Measurements from ENCODE around the gene CAVIN2. TPM values are rescaled to one million over a fixed set of nuclear protein-coding genes. Genes with fewer than 3 reads are reported as not detected.

CAVIN2 gene
- total and polyA plus RNA-seq, 10 donors: 19.2 to 205 (median 142) TPM

DNA sequence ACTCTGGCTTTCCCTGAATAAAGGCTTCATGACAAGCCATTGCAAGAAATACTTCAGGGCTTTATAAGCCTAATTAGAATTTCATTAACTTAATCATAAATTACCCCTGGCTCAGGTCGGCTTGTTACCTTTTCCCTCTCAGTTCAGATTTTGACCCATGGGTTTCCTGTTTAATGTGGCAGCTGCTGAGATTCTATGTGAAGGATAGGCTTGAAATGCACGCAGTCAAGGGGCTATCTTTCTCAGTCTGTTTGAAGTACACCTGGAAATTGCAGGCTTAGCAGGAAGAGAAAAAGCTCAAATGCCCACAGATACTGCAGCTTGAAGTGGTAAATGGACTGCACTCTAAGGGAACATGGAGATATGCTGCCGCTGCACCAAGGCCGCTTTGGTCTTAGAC lies 49.4 kb downstream of the CAVIN2 start:
- 56 to 84% (median 67%) methylated on average over 4 of the region's 4 CpGs for WGBS, 5 donors
- Histone ChIP-seq H3K9me3 (no peaks in the 10 kb centered on the region), H3K4me3 (no peak overlapping the region), H3K27ac (peak overlapping the region in 1 of 8 donors; percentile 12), H3K36me3 (no peaks in the 10 kb centered on the region), H3K27me3 (replicated peaks in 1 of 7) (no peaks in the 10 kb centered on the region), H3K4me1 (no peaks in the 10 kb centered on the region)
- no peak for DNase-seq
- intact Hi-C loops (cut with DNase I; ENCODE audit: low total_unique reads): no loop called here
- TF ChIP-seq CTCF (IDR thresholded peaks at IDR 0.05 in 8 of 11, conservative IDR thresholded peaks at IDR 0.05 in 3 of 11): no peak
- no peak for TF ChIP-seq POLR2A (IDR thresholded peaks at IDR 0.05)
- no peak for TF ChIP-seq POLR2AphosphoS5 (IDR thresholded peaks at IDR 0.05)

DNA sequence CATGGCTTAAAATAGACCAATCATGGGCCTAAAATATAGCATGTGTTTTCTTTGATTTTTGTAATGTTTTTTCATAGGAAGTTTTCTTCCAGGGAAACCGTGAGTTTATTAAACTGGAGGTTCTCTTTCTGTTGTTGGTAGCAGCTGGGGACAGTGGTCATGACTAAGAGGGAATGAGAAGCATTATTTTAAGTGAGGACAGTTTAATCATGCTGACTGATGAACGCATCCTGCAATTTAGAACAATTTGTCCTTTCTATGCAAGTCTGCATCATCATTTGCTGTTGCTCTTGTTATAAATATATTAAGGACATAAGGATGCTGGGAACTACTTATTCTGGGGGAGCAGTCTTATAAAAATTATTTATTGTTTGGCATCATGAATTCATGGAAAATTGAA lies 51.2 kb downstream of the CAVIN2 start:
- Histone ChIP-seq H3K4me3 (no peak overlapping the region), H3K27me3 (replicated peaks in 1 of 7) (peaks cover 0 to 3% (median 0%) of the 10 kb centered on the region in 7 donors), H3K27ac (peak overlapping the region in 1 of 8 donors; percentile 8), H3K36me3 (no peaks in the 10 kb centered on the region), H3K4me1 (no peaks in the 10 kb centered on the region), H3K9me3 (no peaks in the 10 kb centered on the region)
- DNase-seq: no peak
- intact Hi-C loops (cut with DNase I; ENCODE audit: low total_unique reads): no loop called here
- WGBS, 5 donors: 74 to 87% (median 77%) methylated on average over 2 of the region's 2 CpGs
- TF ChIP-seq CTCF (IDR thresholded peaks at IDR 0.05 in 8 of 11, conservative IDR thresholded peaks at IDR 0.05 in 3 of 11) (no peak), POLR2A (IDR thresholded peaks at IDR 0.05) (no peak), POLR2AphosphoS5 (IDR thresholded peaks at IDR 0.05) (no peak)

DNA sequence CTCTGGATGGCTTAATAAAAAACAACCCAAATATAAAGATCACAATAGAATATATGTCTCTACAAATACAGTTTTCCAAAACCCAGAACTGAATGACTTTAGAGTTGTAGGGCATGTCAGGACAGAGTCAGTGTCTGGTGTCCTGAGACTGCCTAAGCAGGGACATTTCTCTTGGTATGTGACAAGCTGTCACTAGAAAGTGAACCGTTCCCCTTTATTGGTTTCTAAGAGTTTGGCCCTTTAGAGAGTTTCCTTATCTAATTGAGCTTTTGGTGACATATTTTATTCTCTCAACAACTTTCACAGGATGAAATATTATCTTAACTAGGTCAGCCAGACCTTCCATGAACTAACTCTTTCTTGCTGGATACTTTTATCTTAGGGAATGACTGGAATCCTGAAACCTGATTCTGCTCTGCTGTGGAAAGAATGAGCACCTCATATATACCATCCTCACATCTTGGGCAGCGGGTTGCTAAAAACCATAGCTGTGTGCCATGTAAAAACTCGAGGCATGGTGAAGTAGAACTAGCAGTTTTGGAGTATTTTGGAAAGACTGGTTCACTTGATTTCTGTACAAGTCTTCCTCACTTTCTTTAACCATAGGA lies 54.8 kb downstream of the CAVIN2 start:
- WGBS, 5 donors: 66 to 84% (median 78%) methylated on average over 3 of the region's 3 CpGs
- Histone ChIP-seq H3K9me3 (no peaks in the 10 kb centered on the region), H3K27me3 (replicated peaks in 1 of 7) (peaks cover 0 to 3% (median 0%) of the 10 kb centered on the region in 7 donors), H3K4me3 (no peak overlapping the region), H3K4me1 (peaks cover 0 to 4% (median 0%) of the 10 kb centered on the region in 6 donors), H3K27ac (peak overlapping the region in 1 of 8 donors; percentile 11), H3K36me3 (no peaks in the 10 kb centered on the region)
- no peak for DNase-seq
- TF ChIP-seq POLR2A (IDR thresholded peaks at IDR 0.05) (no peak), POLR2AphosphoS5 (IDR thresholded peaks at IDR 0.05) (no peak), CTCF (IDR thresholded peaks at IDR 0.05 in 8 of 11, conservative IDR thresholded peaks at IDR 0.05 in 3 of 11) (no peak)
- intact Hi-C loops (cut with DNase I; ENCODE audit: low total_unique reads): no loop called here

- WGBS, 5 donors: 30 to 98% (median 90%) methylated on average over 1 of the region's 1 CpG
- Histone ChIP-seq H3K36me3 (no peaks in the 10 kb centered on the region), H3K4me3 (no peak overlapping the region), H3K4me1 (peaks cover 0 to 4% (median 0%) of the 10 kb centered on the region in 6 donors), H3K27ac (no peak overlapping the region), H3K9me3 (peaks cover 0 to 2% (median 0%) of the 10 kb centered on the region in 8 donors), H3K27me3 (replicated peaks in 1 of 7) (peaks cover 0 to 3% (median 0%) of the 10 kb centered on the region in 7 donors)
- TF ChIP-seq POLR2A (IDR thresholded peaks at IDR 0.05): no peak
- intact Hi-C loops (cut with DNase I; ENCODE audit: low total_unique reads): no loop called here
- no peak for DNase-seq
These were observed 56.2 kb downstream of the CAVIN2 start for GRCh38 chr2:191790737-191791136.

Measured in spleen (tissue), 11 donors.